Kidney tubule cell (primary cell): ENCODE results near the gene PRDM2.

ENCODE experiments used
- DNase-seq: peaks from one replicate; pipeline ENCODE4 v3.0.0-alpha.2; 2018; ENCODE audit warnings: low spot score

The PRDM2 gene

GRCh38 chr1:13763991-13764390, 64.0 kb downstream of the PRDM2 start:
- DNase-seq = no peak

GRCh38 chr1:13764588-13765332, 64.8 kb downstream of the PRDM2 start:
- DNase-seq = no peak

DNA sequence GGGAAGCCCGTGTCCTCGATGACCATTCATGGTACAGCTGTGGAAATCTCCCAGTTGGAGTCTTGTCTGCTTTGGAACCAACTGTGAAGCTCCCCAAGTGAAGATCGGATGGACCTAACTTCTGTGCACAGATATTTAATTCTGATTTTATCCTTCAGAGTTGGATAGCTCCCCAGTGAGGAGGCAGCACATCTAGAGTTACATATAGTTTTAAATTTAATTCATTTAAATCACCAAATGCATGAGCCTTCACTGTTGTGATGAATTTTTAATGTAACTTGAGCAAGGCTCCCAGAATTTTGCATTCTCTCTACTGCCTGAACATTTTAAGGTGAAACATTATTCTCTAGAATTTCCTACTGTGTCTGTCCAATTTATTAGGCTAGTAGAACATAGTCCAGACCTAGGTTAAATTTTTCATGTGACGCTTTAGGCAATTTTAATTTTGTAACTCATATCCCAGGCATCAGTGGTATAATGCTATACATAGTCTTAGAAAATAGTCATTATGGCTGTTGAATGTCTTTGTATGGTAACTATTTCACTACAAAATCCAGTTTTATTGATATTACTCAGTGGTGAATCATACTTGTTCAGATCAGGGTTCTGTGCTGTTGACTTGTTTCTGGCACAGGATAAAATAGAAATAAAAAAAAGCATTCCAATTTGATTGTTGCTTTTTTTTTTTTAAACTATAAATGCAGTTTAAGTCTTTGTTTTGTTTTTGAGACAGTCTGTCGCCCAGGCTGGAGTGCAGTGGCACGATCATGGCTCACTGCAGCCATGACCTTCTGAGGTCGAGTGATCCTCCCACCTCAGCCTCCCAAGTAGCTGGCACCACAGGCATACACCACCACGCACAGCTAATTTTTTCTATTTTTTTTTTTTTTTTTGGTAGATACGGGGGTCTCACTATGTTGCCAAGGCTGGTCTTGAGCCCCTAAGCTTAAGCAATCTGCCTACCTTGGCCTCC, 66.9 kb downstream of the PRDM2 start:
- peak; percentile 21 for DNase-seq

DNA sequence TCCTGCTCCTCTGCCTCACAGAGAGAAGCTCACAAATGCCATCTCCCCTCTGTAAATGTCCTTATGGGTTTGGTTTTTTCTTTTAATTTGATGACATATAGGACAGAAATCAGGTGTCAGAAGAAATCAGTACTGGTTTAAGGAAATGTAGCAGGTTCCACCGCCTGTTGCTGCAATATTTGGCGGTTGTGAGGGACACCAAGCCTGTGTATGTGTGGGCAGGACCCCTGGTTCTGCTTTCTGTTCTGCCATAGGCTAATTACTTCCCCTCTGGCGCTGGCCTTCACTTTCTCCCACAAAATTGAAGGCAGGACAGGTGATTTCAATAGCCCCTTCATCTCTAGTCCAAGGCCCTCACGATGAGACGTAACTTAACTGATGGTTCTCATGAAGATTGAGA, 69.2 kb downstream of the PRDM2 start:
- no peak for DNase-seq

GRCh38 chr1:13769830-13770229, 69.8 kb downstream of the PRDM2 start:
- no peak for DNase-seq

DNA sequence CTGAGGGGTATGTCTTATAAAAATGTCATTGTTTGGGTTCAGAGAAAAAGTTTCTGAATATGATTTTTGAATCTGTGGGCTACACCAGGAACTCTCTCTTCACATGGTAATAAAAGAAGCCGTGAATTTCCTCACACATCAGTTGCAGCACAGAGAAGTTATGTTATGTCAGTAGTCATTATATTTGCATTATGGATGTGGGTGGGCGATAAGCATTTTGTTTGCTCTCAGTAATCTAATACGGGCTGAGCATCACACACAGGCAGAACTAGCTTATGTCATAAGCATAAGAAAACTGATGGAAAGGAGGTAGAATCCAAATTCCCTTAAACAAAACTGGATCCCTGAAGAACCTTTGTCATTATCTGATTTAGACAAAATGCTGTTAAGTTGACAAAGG, 70.8 kb downstream of the PRDM2 start:
- DNase-seq = no peak

- DNase-seq = no peak
Measured at GRCh38 chr1:13771745-13772144, 71.8 kb downstream of the PRDM2 start.

DNA sequence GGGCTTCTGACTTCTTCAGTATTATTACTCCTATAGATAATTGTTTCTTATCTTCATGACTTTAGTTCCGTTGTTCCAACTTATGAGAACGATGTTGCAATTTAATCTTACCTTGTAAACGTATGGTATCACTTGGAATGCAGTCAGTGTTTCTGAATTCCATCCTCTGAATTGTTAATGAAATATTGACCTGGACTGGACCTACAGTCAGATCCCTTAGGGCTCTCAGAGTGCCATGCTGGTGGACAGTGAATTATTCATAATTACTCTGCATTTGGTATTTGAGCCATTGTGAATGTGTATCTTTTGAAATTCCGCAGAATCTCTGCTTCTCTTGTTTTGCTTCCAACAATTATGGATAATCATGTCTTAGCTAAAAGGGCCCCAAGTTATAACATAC, 72.3 kb downstream of the PRDM2 start:
- DNase-seq = no peak

- DNase-seq = no peak
Measured at GRCh38 chr1:13774121-13774520, 74.1 kb downstream of the PRDM2 start.

- no peak for DNase-seq
Measured at GRCh38 chr1:13775459-13775858, 75.5 kb downstream of the PRDM2 start.

GRCh38 chr1:13775916-13776315, 75.9 kb downstream of the PRDM2 start:
- no peak for DNase-seq

DNA sequence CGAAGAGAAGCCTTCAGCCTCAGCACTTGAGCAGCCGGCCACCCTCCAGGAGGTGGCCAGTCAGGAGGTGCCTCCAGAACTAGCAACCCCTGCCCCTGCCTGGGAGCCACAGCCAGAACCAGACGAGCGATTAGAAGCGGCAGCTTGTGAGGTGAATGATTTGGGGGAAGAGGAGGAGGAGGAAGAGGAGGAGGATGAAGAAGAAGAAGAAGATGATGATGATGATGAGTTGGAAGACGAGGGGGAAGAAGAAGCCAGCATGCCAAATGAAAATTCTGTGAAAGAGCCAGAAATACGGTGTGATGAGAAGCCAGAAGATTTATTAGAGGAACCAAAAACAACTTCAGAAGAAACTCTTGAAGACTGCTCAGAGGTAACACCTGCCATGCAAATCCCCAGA, 78.4 kb downstream of the PRDM2 start:
- no peak for DNase-seq

DNA sequence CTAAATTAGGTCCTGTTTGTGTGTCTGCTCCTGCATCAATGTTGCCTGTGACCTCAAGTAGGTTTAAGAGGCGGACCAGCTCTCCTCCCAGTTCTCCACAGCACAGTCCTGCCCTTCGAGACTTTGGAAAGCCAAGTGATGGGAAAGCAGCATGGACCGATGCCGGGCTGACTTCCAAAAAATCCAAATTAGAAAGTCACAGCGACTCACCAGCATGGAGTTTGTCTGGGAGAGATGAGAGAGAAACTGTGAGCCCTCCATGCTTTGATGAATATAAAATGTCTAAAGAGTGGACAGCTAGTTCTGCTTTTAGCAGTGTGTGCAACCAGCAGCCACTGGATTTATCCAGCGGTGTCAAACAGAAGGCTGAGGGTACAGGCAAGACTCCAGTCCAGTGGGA, 79.9 kb downstream of the PRDM2 start:
- DNase-seq = no peak

DNA sequence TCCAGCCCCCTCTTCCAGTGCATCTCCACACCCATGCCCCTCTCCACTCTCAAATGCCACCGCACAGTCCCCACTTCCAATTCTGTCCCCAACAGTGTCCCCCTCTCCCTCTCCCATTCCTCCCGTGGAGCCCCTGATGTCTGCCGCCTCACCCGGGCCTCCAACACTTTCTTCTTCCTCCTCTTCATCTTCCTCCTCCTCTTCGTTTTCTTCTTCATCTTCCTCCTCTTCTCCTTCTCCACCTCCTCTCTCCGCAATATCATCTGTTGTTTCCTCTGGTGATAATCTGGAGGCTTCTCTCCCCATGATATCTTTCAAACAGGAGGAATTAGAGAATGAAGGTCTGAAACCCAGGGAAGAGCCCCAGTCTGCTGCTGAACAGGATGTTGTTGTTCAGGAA, 80.8 kb downstream of the PRDM2 start:
- no peak for DNase-seq

DNA sequence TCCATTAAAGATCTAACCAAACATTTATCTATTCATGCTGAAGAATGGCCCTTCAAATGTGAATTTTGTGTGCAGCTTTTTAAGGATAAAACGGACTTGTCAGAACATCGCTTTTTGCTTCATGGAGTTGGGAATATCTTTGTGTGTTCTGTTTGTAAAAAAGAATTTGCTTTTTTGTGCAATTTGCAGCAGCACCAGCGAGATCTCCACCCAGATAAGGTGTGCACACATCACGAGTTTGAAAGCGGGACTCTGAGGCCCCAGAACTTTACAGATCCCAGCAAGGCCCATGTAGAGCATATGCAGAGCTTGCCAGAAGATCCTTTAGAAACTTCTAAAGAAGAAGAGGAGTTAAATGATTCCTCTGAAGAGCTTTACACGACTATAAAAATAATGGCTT, 81.2 kb downstream of the PRDM2 start:
- no peak for DNase-seq

DNA sequence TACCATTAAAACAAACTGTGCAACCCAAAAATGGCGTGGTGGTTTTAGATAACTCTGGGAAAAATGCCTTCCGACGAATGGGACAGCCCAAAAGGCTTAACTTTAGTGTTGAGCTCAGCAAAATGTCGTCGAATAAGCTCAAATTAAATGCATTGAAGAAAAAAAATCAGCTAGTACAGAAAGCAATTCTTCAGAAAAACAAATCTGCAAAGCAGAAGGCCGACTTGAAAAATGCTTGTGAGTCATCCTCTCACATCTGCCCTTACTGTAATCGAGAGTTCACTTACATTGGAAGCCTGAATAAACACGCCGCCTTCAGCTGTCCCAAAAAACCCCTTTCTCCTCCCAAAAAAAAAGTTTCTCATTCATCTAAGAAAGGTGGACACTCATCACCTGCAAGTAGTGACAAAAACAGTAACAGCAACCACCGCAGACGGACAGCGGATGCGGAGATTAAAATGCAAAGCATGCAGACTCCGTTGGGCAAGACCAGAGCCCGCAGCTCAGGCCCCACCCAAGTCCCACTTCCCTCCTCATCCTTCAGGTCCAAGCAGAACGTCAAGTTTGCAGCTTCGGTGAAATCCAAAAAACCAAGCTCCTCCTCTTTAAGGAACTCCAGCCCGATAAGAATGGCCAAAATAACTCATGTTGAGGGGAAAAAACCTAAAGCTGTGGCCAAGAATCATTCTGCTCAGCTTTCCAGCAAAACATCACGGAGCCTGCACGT, 82.1 kb downstream of the PRDM2 start:
- DNase-seq = no peak

DNA sequence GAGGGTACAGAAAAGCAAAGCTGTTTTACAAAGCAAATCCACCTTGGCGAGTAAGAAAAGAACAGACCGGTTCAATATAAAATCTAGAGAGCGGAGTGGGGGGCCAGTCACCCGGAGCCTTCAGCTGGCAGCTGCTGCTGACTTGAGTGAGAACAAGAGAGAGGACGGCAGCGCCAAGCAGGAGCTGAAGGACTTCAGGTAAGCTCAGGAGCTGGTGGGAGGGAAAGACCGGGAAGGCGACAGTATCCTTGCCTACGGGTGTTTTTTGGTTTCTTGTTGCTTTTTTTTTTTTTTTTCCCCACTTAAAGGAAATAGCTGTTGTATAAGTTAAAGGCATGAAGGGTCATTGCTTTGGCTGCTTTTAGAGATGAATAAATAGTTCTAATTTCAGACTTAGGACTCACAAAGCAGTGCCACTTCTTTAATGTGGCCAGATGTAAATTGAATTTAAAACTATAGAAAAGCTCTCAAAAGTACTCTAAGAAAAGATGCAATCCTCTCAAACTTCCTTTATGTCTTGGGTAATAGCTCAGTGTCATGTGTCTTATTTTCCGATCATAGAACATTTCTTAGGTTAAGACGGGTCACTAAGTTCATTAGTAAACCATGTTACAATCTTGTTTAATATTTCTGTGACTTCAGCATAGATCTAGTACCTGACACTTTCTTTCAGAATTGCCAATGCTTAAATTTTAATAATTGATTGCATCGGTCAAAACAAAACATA, 82.8 kb downstream of the PRDM2 start:
- no peak for DNase-seq

DNA sequence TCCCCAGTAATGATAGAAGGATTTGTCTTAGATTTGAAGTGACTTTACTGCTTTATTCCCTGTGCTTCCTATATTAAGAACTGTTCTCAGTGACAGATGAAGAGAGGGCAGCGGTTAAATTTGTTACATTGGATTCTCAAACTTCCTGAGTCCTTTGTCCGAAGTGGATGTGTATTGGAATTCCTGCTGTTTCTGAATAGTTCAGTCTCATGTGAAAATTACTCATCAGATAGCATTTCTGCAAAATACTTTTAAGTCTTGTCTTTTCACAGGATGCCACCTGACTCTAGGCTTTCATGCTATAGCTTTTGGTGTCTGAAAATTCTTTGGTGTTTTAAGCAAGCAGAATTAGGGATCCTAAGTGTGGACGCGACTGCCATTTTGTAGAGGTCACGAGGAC, 83.6 kb downstream of the PRDM2 start:
- no peak for DNase-seq

DNA sequence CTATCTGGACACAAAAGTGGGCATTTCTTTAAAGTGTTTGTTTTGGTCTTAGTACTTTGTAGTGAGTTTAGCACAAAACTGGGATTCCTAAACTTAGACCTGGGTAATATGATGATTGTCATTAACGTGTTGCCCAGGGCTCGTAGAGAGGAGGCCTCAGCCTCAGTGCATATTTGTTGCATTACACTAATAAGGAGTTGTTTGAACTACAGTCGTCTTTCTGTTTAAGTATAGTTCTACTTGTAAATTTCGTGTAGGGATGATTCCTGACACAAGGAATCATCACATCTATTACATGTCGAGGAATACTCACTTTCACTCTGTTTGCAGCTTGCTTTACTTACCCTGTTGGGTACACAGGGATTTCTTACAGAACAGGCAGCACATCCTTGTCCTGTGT, 85.0 kb downstream of the PRDM2 start:
- no peak for DNase-seq

GRCh38 chr1:13786541-13786940, 86.6 kb downstream of the PRDM2 start:
- DNase-seq = no peak

GRCh38 chr1:13788795-13789194, 88.8 kb downstream of the PRDM2 start:
- no peak for DNase-seq
